Activated CD4-positive, alpha-beta T cell treated with anti-CD3 and anti-CD28 coated beads, Interleukin-2, Interleukin-4, amounts not matched to agents 100 ng/mL and 50 ng/mL, durations not matched to agents 16 hours and 8 hours (primary cell): Measurements from ENCODE around the gene HSD11B1L.
A peak's percentile ranks its signal among the peaks of the same experiment; 100 is the strongest.
"Not testable (repeated sequence)": the region's sequence is repeated elsewhere in the genome, so short reads cannot be mapped to it uniquely, and the experiment has no call there.

Experiments
- DNase-seq: peaks from one replicate; pipeline ENCODE4 v3.0.0-alpha.2; 2020; ENCODE audit warnings: low spot score

Gene HSD11B1L

GRCh38 chr19:5686647-5687359, 6.0 kb downstream of the HSD11B1L start:
- DNase-seq, result peak; percentile 100

GRCh38 chr19:5687360-5688198, 6.8 kb downstream of the HSD11B1L start:
- no peak for DNase-seq

- not testable (repeated sequence) for DNase-seq
These were observed 7.5 kb downstream of the HSD11B1L start for GRCh38 chr19:5688262-5688881.

- DNase-seq, result peak; percentile 99
These were observed 9.5 kb downstream of the HSD11B1L start, which contains the start of gene RPL36 for GRCh38 chr19:5690125-5690954. Gene RPL36 (plus strand): TSS chr19:5690295. CDS start chr19:5690508, 213 bp downstream.

GRCh38 chr19:5690955-5691821, 10.4 kb downstream of the HSD11B1L start:
- peak; percentile 57 for DNase-seq

- DNase-seq, result no peak
These were observed 11.2 kb downstream of the HSD11B1L start for GRCh38 chr19:5691822-5692722.

GRCh38 chr19:5692723-5693194, 11.9 kb downstream of the HSD11B1L start:
- no peak for DNase-seq

GRCh38 chr19:5693195-5694166, 12.7 kb downstream of the HSD11B1L start:
- DNase-seq, result no peak

- DNase-seq, result no peak
These were observed 13.5 kb downstream of the HSD11B1L start for GRCh38 chr19:5694167-5694955.

- no peak for DNase-seq
These were observed 14.3 kb downstream of the HSD11B1L start for GRCh38 chr19:5694956-5695648.

- no peak for DNase-seq
These were observed 14.9 kb downstream of the HSD11B1L start for GRCh38 chr19:5695649-5696195.

- no peak for DNase-seq
These were observed 15.6 kb downstream of the HSD11B1L start for GRCh38 chr19:5696196-5697021.

GRCh38 chr19:5697022-5697889, 16.4 kb downstream of the HSD11B1L start:
- DNase-seq, result no peak

GRCh38 chr19:5697890-5698634, 17.2 kb downstream of the HSD11B1L start:
- no peak for DNase-seq
